ENCODE results near the gene AFG1L.

DNA sequence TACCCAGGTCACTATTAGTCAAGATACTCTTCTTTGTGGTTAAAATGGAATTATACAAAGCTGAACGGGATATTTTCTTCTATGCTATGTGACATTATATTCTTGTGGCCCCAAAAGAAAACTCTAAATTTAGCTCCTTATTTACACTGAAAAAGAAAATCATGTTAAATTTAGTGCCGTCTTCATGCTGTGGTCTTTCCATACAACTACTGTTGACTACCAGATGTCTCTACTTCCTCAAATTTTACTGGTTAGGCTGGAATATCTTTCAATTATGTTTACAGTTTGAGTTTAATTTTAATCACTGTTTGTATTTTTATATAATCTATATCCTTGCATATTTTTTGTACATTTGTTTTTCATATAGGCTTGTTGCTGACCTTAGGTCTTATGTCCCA is 170.2 kb downstream of the AFG1L start:
- TF ChIP-seq, protein P1, sequence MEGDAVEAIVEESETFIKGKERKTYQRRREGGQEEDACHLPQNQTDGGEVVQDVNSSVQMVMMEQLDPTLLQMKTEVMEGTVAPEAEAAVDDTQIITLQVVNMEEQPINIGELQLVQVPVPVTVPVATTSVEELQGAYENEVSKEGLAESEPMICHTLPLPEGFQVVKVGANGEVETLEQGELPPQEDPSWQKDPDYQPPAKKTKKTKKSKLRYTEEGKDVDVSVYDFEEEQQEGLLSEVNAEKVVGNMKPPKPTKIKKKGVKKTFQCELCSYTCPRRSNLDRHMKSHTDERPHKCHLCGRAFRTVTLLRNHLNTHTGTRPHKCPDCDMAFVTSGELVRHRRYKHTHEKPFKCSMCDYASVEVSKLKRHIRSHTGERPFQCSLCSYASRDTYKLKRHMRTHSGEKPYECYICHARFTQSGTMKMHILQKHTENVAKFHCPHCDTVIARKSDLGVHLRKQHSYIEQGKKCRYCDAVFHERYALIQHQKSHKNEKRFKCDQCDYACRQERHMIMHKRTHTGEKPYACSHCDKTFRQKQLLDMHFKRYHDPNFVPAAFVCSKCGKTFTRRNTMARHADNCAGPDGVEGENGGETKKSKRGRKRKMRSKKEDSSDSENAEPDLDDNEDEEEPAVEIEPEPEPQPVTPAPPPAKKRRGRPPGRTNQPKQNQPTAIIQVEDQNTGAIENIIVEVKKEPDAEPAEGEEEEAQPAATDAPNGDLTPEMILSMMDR (conservative IDR thresholded peaks at IDR 0.05; ENCODE audit: low read length), result no peak
- TF ChIP-seq EZH2phosphoT487 (IDR thresholded peaks at IDR 0.05; ENCODE audit: borderline replicate concordance), result no peak

All from Loucy (cell line).